GM23248 (cell line): ENCODE measurements around the gene RFX2. TPM values are rescaled to one million over a fixed set of nuclear protein-coding genes. Genes with fewer than 3 reads are reported as not detected.

Experiments used
- DNase-seq: peaks from one replicate; pipeline ENCODE4 v3.0.0-alpha.2; 2015
- H2AFZ ChIP-seq: fragments of 200-600 bp; sonication (generic); 2 replicates; pipeline ENCODE4 v1.6.1; 2016; ENCODE audit warnings: antibody characterized with exemption
- H3F3A ChIP-seq: fragments of 200-600 bp; sonication (generic); 2 replicates; pipeline ENCODE4 v1.6.1; 2016; ENCODE audit warnings: mild to moderate bottlenecking, antibody characterized with exemption, mixed run types; ENCODE audit not compliant: insufficient read depth
- H3K27ac ChIP-seq: fragments of 200-600 bp; sonication (generic); 2 replicates; pipeline ENCODE4 v1.5.1; 2016; ENCODE audit warnings: mild to moderate bottlenecking
- H3K27me3 ChIP-seq: fragments of 200-600 bp; sonication (generic); replicated peaks from 2 replicates; pipeline ENCODE4 v1.6.1; 2016; ENCODE audit warnings: mild to moderate bottlenecking; ENCODE audit not compliant: insufficient read depth
- H3K36me3 ChIP-seq: fragments of 200-600 bp; sonication (generic); 2 replicates; pipeline ENCODE4 v1.6.1; 2016; ENCODE audit warnings: low read depth, mild to moderate bottlenecking
- H3K4me1 ChIP-seq: fragments of 200-600 bp; sonication (generic); 2 replicates; pipeline ENCODE4 v1.6.1; 2016; ENCODE audit warnings: mild to moderate bottlenecking; ENCODE audit not compliant: insufficient read depth
- H3K4me2 ChIP-seq: fragments of 200-600 bp; sonication (generic); one replicate; pipeline ENCODE4 v1.6.1; 2016; ENCODE audit warnings: mild to moderate bottlenecking; ENCODE audit not compliant: unreplicated experiment
- H3K4me3 ChIP-seq: fragments of 200-600 bp; sonication (generic); 2 replicates; pipeline ENCODE4 v1.5.1; 2016; ENCODE audit warnings: mild to moderate bottlenecking
- H3K79me2 ChIP-seq: fragments of 200-600 bp; sonication (generic); 2 replicates; pipeline ENCODE4 v1.6.1; 2016; ENCODE audit warnings: mild to moderate bottlenecking; ENCODE audit not compliant: insufficient read depth
- H3K9ac ChIP-seq: fragments of 200-600 bp; sonication (generic); 2 replicates; pipeline ENCODE4 v1.6.1; 2016; ENCODE audit warnings: mild to moderate bottlenecking
- H3K9me2 ChIP-seq: fragments of 200-600 bp; sonication (generic); 2 replicates; pipeline ENCODE4 v1.6.1; 2016; ENCODE audit warnings: mixed run types, mild to moderate bottlenecking, moderate library complexity; ENCODE audit not compliant: insufficient read depth
- H3K9me3 ChIP-seq: fragments of 200-600 bp; sonication (generic); one replicate; pipeline ENCODE4 v1.6.1; 2017; ENCODE audit warnings: low read depth
- H4K20me1 ChIP-seq: fragments of 200-600 bp; sonication (generic); 2 replicates; pipeline ENCODE4 v1.6.0; 2016; ENCODE audit not compliant: insufficient read depth
- EZH2 ChIP-seq: fragments of 200-600 bp; sonication (generic); IDR thresholded peaks from 2 replicates; pipeline ENCODE4 v1.6.1; 2018; ENCODE audit warnings: antibody characterized with exemption, mild to moderate bottlenecking; ENCODE audit not compliant: insufficient read depth, poor library complexity, severe bottlenecking
- EZH2phosphoT487 ChIP-seq: fragments of 200-600 bp; sonication (generic); IDR thresholded peaks from 2 replicates; pipeline ENCODE4 v1.6.1; 2018; ENCODE audit warnings: antibody characterized with exemption, moderate library complexity, mild to moderate bottlenecking, low read depth; ENCODE audit not compliant: insufficient read depth
- WGBS, 2 experiments: methylation state at CpG; one replicate each; pipeline ENCODE4 v1.1.6; 2015 to 2017; ENCODE audit warnings: low lambda C conversion rate in 2 of 2, low coverage in 1 of 2; ENCODE audit errors: missing lambda C conversion rate in 2 of 2; 5-methylcytosine and 5-hydroxymethylcytosine counted together
- in situ Hi-C: fragments of 300-500 bp; cut with MboI; formaldehyde crosslinking; loops from 2 replicates; pipeline ENCODE4 v1.15.0; 2020
- polyA plus RNA-seq: library from polyadenylated mRNA; unstranded; fragments of >200 nt; fragmentation: Nextera tagmentation; extraction: Ambion mirVana; gene quantifications from 2 replicates; pipeline ENCODE4 v1.2.1, GENCODE V29; 2016
- total RNA-seq: library from RNA; depleted of rRNA; stranded (reverse); fragments of >200 nt; shearing (Covaris generic); gene quantifications from 2 replicates; pipeline ENCODE4 v1.2.3, GENCODE V29; 2014

RFX2 gene
- total and polyA plus RNA-seq, 2 experiments from 2014 or later = 11.3 to 13.1 TPM

DNA sequence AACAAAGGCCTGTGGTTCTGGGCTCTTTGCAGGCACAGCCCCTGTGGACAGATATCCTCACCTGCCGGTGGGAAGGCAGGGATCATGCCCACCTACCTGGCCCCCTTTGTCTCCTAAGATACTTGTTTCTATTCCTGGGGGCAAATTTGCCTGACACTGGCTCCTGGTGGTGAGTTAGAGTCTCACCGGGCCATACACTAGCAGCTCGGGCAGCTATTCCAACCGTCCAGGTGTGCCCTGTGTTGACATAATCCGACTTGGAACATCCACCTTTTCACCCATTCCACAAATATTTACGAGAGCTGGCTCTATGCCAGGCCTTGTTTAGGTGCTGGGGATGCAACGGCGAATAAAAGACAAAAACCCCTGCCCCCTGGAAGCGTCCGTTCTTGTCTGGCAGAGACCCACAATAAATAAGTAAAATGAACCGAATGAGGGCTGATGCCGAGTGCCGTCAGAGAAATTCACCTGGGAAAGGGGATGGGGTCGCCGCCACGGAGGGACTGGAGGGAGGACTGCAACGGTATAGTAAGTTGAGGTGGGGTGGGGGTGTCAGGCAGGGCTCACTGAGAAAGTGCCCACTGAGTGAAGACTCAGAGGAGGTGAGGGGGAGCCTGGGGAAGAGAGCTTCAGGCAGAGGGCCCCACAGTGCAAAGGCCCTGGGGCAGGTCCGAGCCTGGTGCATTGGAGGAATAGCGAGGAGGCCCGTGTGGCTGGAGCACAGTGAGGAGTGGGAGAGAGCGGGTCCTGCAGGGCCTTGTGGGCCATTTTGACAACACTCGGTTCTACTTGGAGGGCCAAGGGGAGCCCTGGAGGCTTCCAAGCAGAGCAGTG lies 89.1 kb downstream of the RFX2 start:
- H3K36me3 ChIP-seq = no peaks in the 10 kb centered on the region
- no peaks in the 10 kb centered on the region for H3K27me3 ChIP-seq
- 81 to 85% methylated on average over 19 to 22 of the region's 22 CpGs for WGBS, 2 experiments
- no peaks in the 10 kb centered on the region for H4K20me1 ChIP-seq
- H3K4me2 ChIP-seq = no peak overlapping the region
- peaks cover 13% of the 10 kb centered on the region for H3K4me1 ChIP-seq
- H3K79me2 ChIP-seq = no peaks in the 10 kb centered on the region
- no peak overlapping the region for H3K4me3 ChIP-seq
- TF ChIP-seq EZH2 (no peak), EZH2phosphoT487 (no peak)
- H2AFZ ChIP-seq = no peak overlapping the region
- no peak overlapping the region for H3K27ac ChIP-seq
- H3K9me3 ChIP-seq = no peaks in the 10 kb centered on the region
- H3K9me2 ChIP-seq = no peaks in the 10 kb centered on the region
- no peak for DNase-seq
- H3K9ac ChIP-seq = no peak overlapping the region
- peaks cover 6% of the 10 kb centered on the region; the same call in 1 of the 2 replicates for H3F3A ChIP-seq
- in situ Hi-C loops = no loop called here

DNA sequence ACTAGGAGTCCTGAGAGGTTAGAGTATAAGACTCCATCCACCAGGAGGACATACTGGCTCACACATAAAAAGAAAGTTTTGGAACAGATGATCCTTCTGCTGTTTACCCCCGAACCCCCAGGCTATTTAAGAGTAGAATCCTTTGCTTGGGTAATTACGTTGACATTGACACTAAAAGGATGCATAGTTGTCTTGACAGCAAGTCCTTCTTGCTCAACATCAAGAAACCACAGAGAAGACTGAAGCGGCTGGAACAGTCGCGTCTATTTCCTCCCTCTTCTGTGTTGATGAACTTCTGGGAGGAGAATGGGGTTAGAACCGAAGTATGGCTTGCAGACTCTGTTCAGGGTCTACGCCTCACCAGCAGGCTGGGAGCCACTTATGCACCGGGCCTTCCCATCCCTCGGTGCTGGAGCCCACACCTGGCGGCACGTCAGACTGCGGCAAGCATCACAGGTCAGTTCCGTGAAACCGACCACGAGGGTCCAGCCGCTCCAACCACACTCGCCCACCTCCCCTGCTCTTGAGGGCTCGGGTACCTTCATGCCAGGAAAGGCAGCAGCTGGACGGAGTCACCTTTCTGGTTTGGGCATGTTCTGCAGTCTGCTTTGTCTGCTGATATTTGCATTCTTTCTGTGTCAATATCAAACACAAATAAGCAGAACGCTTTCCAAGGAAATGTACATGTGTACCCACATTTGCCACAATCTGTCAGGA lies 90.0 kb downstream of the RFX2 start:
- in situ Hi-C loops = no loop called here
- TF ChIP-seq EZH2phosphoT487 = no peak
- TF ChIP-seq EZH2 = no peak
- Histone ChIP-seq H3K36me3 (no peaks in the 10 kb centered on the region), H3F3A (peaks cover 6% of the 10 kb centered on the region; the same call in 1 of the 2 replicates), H3K9me2 (no peaks in the 10 kb centered on the region), H3K9ac (no peak overlapping the region), H4K20me1 (no peaks in the 10 kb centered on the region), H3K4me1 (peaks cover 13% of the 10 kb centered on the region), H2AFZ (no peak overlapping the region), H3K9me3 (no peaks in the 10 kb centered on the region), H3K79me2 (no peaks in the 10 kb centered on the region), H3K4me2 (no peak overlapping the region), H3K27me3 (no peaks in the 10 kb centered on the region), H3K4me3 (no peak overlapping the region), H3K27ac (no peak overlapping the region)
- DNase-seq = no peak
- WGBS, 2 experiments = 88 to 95% methylated on average over 20 of the region's 20 CpGs

DNA sequence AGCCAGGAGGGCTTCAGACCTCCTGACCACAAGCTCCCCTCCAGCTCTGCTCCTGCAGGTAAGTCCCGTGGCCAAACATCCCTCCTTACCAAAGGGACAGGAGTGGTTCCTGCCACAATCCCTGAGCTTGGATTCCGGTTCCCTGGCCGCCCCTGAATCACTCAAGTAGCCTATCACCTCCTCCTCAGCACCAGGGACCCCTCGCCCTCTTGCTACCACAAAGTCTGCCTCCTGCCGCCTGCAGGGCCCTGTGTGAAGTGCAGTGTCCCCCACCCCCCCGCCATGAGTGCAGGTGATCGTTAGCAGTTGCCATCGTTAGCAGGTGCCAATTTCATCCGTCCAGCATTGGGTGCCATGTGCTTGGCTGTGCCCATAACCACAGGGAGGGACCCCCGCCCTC lies 91.5 kb downstream of the RFX2 start:
- Histone ChIP-seq H3K36me3 (no peaks in the 10 kb centered on the region), H4K20me1 (no peaks in the 10 kb centered on the region), H2AFZ (no peak overlapping the region), H3K4me2 (no peak overlapping the region), H3K9me2 (no peaks in the 10 kb centered on the region), H3F3A (peaks cover 6% of the 10 kb centered on the region; the same call in 1 of the 2 replicates), H3K27ac (no peak overlapping the region), H3K4me3 (no peak overlapping the region), H3K4me1 (peaks cover 13% of the 10 kb centered on the region), H3K79me2 (no peaks in the 10 kb centered on the region), H3K9me3 (no peaks in the 10 kb centered on the region), H3K9ac (no peak overlapping the region), H3K27me3 (no peaks in the 10 kb centered on the region)
- in situ Hi-C loops = no loop called here
- 96 to 98% methylated on average over 10 of the region's 10 CpGs for WGBS, 2 experiments
- TF ChIP-seq EZH2 (no peak), EZH2phosphoT487 (no peak)
- no peak for DNase-seq

DNA sequence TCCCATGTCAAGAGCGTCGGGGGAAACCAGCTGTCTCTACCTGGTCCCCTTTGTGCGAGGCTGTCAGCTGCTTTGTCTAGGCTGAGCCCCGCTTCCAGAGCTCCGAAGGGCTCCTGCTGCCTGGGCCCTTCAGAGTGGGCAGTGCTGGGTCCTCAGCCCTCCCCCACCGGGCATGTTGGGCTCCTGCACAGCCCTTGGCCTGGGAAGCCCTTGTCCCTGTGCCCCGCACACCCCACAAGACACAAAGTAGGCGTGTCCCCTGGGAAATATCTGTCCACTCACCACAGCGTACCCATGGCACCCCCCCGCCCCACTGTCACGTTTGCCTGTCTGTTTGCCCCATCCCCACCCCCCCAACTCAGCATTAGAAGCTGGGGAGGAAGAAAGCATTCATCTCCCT lies 92.7 kb downstream of the RFX2 start:
- no peaks in the 10 kb centered on the region for H3K36me3 ChIP-seq
- no peak overlapping the region for H3K27ac ChIP-seq
- H3K4me3 ChIP-seq = no peak overlapping the region
- WGBS, 2 experiments = 86 to 89% methylated on average over 9 to 11 of the region's 11 CpGs
- no peak overlapping the region for H3K9ac ChIP-seq
- H2AFZ ChIP-seq = no peak overlapping the region
- H3K9me3 ChIP-seq = no peaks in the 10 kb centered on the region
- in situ Hi-C loops = no loop called here
- H3K4me1 ChIP-seq = peaks cover under 1% of the 10 kb centered on the region
- H3K4me2 ChIP-seq = no peak overlapping the region
- no peak for DNase-seq
- no peaks in the 10 kb centered on the region for H3K79me2 ChIP-seq
- H3K9me2 ChIP-seq = no peaks in the 10 kb centered on the region
- TF ChIP-seq EZH2 (no peak), EZH2phosphoT487 (no peak)
- no peaks in the 10 kb centered on the region for H3K27me3 ChIP-seq
- no peaks in the 10 kb centered on the region for H4K20me1 ChIP-seq
- H3F3A ChIP-seq = 0 out of 2 replicates have a peak, but pooled peaks cover under 1% of the 10 kb centered on the region
